ENCODE measurements around the gene ZNHIT1.

GRCh38 chr7:101174322-101174854, 43.6 kb upstream of the ZNHIT1 start:
- no peak for TF ChIP-seq CTCF (optimal IDR thresholded peaks at IDR 0.05 in 1 of 3, IDR thresholded peaks at IDR 0.05 in 1 of 3, conservative IDR thresholded peaks at IDR 0.05 in 1 of 3; ENCODE audit: extremely low read depth in 1 of 3, insufficient read depth in 2 of 3, low read length in 3 of 3)
- peak; percentile 58 for TF ChIP-seq EZH2 (IDR thresholded peaks at IDR 0.05; ENCODE audit: low read length)
